ENCODE measurements around the gene RTKN.

DNA sequence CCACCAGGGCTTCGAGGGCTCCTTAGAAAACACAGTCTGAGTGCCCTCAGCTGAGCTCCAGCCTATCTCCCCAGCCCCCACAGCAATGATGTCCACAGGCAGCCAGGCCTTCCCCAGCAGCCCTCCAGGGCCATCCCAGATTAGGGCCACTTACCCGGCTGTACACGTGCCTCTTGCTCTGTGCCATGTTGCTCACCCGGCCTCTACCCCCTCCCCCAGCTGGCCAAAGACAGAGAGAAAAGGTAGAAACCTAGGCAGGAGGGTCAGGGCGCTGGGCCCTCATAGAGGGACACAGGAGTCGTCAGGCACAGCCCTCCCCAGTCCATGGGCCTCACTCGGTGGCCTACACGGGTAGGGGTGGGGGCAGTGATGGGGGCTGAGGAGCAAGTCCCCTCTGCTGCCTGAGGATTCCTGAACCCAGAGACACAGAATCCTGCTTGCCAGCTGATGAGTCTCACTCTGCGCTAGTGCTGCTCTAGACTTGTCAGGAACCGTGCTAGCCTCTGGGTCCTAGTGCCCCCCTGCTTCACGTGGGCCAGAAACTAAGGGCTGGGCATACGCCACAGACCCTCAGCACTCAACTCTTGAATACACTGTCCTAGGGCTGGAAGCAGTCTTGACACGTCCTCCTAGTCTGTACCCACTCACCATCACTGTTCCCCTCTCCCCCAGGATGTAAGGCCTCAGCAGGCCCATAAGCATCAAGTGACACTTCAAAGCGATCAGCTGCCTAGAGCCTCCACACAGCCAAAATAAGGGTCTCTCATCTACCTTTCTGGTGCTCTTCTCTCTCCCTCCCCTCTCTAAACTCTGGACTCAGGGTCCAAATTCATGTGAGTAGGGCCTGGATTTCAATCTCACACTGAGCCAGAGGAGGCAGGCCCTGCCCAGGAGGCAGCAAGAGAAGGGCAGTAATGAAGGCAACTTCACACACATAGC, 61.6 kb downstream of the RTKN start, which contains the start of gene DCTN1:
- TF ChIP-seq, protein P1, sequence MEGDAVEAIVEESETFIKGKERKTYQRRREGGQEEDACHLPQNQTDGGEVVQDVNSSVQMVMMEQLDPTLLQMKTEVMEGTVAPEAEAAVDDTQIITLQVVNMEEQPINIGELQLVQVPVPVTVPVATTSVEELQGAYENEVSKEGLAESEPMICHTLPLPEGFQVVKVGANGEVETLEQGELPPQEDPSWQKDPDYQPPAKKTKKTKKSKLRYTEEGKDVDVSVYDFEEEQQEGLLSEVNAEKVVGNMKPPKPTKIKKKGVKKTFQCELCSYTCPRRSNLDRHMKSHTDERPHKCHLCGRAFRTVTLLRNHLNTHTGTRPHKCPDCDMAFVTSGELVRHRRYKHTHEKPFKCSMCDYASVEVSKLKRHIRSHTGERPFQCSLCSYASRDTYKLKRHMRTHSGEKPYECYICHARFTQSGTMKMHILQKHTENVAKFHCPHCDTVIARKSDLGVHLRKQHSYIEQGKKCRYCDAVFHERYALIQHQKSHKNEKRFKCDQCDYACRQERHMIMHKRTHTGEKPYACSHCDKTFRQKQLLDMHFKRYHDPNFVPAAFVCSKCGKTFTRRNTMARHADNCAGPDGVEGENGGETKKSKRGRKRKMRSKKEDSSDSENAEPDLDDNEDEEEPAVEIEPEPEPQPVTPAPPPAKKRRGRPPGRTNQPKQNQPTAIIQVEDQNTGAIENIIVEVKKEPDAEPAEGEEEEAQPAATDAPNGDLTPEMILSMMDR (IDR thresholded peaks at IDR 0.05; ENCODE audit: borderline replicate concordance, extremely low read depth, low read length, poor library complexity, severe bottlenecking): no peak
- TF ChIP-seq EZH2 (IDR thresholded peaks at IDR 0.05; ENCODE audit: borderline replicate concordance, low read depth, low read length, severe bottlenecking): no peak

Measured in DND-41 (cell line).